Activated CD4-positive, alpha-beta T cell treated with anti-CD3 and anti-CD28 coated beads, Interleukin-2, amount 50 U/mL, for 1 hour (primary cell): ENCODE results near the gene TEAD4.

Experiments used
- DNase-seq: peaks from one replicate; pipeline ENCODE4 v3.0.0-alpha.2; 2020

Gene TEAD4

DNA sequence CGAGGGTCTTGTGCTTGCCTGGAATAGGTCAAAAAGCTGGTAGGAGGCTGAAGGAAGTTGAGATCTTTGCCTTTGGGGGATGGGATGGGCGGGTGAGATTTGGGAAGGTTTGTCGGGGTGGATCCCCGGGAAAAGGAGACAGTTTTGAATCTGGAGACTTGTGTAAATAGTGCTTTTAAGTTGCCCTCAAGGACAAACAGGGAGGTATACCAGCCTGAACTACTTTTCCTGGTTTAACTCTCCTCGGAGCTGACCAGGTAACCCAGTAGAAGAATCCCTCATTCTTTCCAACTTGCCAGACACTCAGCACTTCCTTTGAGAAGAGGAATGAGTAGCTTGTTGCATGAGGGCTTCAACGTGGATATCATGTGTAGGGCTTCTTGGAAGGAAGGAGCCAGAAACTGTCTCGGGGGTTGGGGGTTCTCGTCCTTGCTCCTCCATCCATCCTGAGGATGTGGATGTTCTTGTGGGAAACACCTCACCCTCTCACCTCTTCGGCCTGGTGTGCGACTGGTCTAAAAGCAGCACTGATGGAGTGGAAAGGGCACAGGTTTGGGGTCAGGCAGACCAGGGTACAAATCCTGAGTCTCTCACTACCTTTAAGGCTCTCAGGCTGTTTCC, 1.9 kb downstream of the TEAD4 start:
- DNase-seq = no peak

DNA sequence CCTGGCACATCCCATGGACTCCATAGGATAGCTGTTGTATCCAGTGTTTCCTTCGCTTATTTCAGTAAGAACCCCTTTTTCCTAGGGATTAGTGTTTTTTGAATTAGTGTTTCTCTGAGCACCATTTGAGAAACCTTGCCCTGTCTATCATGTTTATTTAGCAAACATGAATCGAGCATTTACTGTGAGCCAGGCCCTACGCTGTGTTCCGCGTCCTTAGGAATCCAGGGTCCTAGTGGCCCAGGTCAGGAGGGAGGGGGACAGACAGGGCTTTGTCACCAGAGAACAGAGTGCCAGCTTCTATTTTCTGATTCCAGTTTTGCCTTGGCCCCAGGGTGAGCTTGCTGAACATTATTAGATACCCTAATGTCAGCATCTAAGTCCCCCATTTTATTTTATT, 2.5 kb downstream of the TEAD4 start:
- DNase-seq = no peak

DNA sequence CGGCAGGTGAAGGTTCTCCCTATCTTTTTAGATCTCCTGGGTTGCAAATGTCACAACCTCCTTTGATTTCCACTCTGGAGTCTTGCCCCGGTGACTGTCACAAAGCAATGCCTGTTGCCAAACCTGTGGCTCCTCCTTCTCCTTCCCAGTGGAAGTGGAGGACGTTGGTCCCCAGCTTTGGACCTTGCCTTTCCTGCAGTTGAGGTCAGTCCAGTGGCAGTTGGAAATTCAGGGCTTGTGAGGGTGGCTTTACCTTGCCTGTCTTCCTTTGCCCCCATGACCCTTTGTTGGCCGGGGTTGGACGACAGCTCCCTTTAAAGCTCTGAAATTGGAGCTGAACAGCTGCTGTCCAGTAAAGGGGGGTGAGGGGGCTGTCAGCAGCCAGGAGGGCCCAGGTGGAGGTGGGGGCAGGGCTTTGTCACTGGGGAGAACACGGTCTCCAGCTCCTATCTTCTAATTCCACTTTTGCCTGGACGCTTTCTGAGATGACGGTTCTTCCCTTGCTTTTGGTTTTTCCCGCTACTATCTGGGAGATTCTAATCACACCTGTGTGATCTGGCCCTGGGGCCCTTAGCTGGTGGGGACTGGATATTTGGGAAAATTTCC, 4.1 kb downstream of the TEAD4 start:
- no peak for DNase-seq

GRCh38 chr12:2963760-2964292, 4.6 kb downstream of the TEAD4 start:
- no peak for DNase-seq

DNA sequence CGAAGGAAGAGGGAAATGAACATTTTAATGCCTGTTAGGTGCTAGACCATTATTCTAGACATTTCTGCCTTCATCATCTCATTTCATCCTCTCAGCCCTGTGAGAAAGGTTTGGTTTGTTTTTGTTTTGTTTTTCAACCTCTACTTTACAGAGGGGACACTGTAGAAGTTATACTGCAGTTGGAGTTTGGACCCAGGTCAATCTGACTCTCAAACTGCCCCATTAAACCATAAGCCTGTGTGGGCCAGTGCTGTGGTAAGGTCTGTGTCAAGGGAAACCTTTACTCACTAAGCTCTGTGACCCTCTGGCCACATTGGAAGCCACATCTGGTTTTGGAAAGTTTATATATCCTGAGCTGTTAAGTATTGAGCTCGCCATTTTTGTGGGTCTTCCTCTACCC, 8.5 kb downstream of the TEAD4 start:
- no peak for DNase-seq

DNA sequence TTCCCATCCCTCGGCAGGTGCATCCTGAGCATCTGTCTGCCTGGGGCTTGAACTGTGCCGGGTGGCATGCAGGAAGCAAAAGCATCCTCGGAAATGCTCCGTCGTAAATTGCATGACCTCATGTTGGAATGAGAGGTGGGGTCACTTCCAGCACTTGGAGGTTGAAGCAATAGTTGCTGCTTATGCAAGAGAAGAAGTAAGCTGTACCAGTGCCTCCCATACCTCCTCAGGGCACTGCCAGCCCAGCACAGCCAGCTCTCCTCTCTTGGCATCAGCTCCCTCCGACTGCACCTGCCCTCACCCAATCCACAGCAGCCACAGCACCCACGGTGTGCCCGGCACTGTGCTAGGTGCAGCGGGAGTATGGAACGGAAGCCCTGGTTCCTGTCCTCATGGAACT, 11.5 kb downstream of the TEAD4 start:
- DNase-seq = no peak

- no peak for DNase-seq
Measured at GRCh38 chr12:2973566-2973965, 14.4 kb downstream of the TEAD4 start.

- DNase-seq = no peak
Measured at GRCh38 chr12:2974560-2974971, 15.4 kb downstream of the TEAD4 start.

DNA sequence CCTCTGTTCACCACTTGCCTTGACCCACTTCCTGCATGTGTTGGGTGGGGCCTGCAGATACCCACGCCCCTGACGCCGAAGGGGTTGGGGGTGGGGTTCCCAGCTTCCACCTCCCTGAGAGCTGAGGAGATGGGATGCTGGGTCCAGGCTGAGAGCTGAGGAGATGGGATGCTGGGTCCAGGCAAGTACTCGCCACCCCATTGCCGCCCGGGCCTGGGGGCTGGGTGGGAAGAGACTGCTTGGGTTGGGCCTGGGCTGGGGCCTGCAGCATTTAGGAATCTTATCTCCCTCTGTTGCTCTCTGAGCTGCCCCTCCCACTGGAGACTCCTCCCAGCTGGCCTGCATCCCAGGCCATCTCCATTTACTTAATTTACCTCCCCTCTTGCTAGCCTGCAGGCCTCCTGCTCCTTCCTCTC, 17.4 kb downstream of the TEAD4 start:
- DNase-seq = no peak

- DNase-seq = no peak
Measured at GRCh38 chr12:2977776-2978175, 18.6 kb downstream of the TEAD4 start.

DNA sequence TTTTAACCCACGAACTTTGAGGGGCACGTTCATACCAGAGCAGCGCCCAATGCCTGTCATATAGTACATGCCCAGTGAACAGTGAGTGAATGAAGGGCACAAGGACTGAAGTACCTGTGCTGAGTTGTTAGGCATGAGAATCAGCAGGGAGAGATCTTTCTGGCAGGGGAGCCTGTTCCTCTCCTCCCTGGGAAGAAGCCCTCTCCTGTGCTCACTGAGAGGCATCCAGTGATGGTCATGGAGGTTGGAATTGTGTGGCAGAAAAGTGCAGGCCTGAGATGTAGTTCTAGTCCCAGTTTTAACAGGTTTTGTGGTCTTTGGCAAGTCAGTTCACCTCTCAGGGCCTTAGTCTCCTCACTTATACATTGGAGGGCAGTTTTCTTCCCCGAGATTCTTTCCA, 20.6 kb downstream of the TEAD4 start:
- DNase-seq = no peak

GRCh38 chr12:2980630-2981029, 21.4 kb downstream of the TEAD4 start:
- DNase-seq = no peak

- DNase-seq = no peak
Measured at GRCh38 chr12:2982361-2982760, 23.2 kb downstream of the TEAD4 start.

DNA sequence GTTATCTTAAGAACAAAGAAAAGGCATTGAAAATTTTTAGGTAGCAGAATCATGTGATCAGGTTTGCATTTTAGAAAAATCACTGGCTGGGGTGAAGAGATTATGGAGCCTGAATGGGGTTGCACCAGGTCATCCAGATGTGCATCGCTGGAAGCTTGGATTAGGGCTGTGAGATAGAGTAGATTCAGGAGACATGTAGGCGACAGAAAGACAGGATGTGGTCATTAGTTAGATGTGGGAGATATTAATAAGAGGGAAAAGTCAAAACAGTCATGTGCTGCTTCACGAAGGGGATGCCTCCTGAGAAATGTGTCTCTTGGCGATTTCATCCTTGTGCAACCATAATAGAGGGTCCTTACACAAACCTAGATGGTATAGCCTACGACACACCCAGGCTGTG, 25.1 kb downstream of the TEAD4 start:
- no peak for DNase-seq

DNA sequence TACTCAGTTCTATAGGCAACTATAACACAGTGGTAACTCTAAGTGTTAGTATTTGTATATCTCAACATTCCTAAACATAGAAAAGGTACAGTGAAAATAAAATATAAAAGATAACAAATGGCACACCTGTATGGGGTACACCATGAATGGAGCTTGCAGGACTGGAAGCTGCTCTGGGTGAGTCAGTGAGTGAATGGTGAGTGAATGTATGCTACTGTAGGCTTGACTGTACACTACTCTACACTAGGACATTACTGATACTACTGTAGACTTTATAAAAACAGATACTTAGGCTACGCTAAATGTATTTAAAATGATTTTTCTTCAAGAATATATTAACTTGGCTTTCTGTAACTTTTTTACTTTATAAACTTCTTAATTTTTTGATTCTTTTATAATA, 25.5 kb downstream of the TEAD4 start:
- no peak for DNase-seq

- no peak for DNase-seq
Measured at GRCh38 chr12:2986876-2987275, 27.7 kb downstream of the TEAD4 start.

DNA sequence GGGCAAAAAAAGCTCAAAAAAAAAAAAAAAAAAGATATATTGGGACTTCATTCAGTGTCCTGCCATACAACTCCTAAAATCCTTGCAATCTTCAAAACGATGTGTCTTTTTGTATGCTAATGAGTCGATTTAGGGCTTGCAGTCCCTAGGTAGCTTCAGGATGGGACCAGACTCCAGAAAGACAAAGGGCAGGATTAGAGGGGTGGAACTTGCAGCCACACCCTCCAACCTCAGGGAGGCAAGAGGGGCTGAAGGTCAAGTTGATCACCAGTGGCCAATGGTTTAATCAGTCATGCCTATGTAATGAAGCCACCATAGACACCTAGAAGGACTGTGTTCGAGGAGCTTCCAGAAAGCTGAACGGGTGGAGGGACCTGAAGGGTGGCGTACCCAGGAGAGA, 29.3 kb downstream of the TEAD4 start:
- no peak for DNase-seq

DNA sequence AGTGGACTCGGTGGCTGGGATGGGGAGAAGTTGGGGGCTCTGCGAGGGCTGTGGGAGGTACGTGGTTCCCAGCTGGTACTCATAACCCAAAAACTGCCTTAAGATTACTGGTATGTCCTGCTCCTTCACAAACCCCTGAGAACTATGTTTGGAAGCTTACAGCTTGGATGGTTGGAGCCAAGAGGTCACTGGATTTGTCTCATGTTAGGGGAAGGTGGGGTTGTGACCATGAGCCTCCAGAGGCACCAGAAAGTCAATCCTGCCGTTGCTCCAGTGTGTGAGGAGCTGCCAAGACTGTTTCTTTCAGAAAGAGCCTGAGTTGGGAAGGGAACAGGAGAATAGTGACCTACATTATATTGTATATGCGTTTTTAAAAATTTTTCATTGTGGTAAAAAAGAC, 33.5 kb downstream of the TEAD4 start:
- DNase-seq = no peak

DNA sequence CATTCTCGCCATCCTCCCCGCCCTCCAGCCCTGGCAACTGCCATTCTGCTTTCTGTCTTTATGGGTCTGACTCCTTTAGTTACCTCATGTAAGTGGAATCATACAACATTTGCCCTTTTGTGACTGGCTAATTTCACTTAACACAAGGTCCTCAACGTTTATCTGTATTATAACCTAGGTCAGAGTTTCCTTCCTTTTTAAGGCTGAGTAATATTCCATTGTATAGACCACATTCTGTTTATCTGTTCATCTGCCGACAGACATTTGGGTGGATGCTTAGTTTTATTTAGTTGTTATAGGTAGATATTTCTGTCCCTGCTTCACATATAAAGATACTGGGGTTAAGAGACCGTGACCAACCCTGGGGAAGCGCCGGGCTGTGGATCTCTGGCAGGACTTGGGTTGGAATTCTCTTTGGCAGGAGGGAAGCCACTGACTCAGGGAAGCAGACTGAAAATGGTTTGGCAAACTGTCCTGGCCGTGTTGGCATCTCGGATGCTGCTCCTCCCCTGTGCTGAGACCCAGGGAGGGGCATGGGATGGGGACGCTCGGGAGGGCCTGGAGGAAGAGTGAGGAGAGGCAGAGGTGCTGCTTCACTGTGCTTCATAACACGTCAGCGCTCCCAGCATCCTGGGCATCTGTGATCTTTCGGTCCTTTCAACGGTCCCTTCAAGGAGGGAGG, 38.9 kb downstream of the TEAD4 start:
- no peak for DNase-seq

GRCh38 chr12:2998789-2999264, 39.6 kb downstream of the TEAD4 start:
- DNase-seq = no peak

GRCh38 chr12:2999265-2999841, 40.2 kb downstream of the TEAD4 start:
- DNase-seq = no peak

GRCh38 chr12:3000548-3001275, 41.5 kb downstream of the TEAD4 start:
- no peak for DNase-seq

- no peak for DNase-seq
Measured at GRCh38 chr12:3002646-3003045, 43.4 kb downstream of the TEAD4 start.
